HEK293 (cell line): ENCODE results near the gene MCU.

Experiments
- CTCF ChIA-PET: fragments of 350-600 bp; formaldehyde crosslinking; extraction: SDS; loops from one replicate; lab custom pipeline; 2021; ENCODE audit warnings: antibody characterized with exemption; lab: Yijun Ruan, JAX
- POLR2A ChIA-PET: fragments of 300-600 bp; formaldehyde crosslinking; extraction: SDS; loops from one replicate; lab custom pipeline; 2020; ENCODE audit warnings: antibody characterized with exemption, inconsistent platforms; lab: Yijun Ruan, JAX
- H3K27ac ChIP-seq: fragments of 200-500 bp; sonication (Bioruptor generic); 2 replicates; pipeline ENCODE4 v1.5.1; 2014; ENCODE audit warnings: low read depth, low read length, control low read depth, inconsistent platforms; ENCODE audit errors: extremely low read depth
- H3K36me3 ChIP-seq, 2 experiments: fragments of 200-500 bp in 1 of 2; sonication (Bioruptor generic) in 1 of 2; 1 replicate in 1 of 2; 2 replicates in 1 of 2; pipeline ENCODE4 v1.5.1; 2014 to 2017; ENCODE audit warnings: inconsistent platforms in 2 of 2, low read length in 2 of 2; ENCODE audit not compliant: control insufficient read depth in 2 of 2, insufficient read depth in 1 of 2
- H3K4me1 ChIP-seq: fragments of 200-500 bp; sonication (Bioruptor generic); 2 replicates; pipeline ENCODE4 v1.5.1; 2014; ENCODE audit warnings: mild to moderate bottlenecking, low read length, inconsistent platforms; ENCODE audit not compliant: control insufficient read depth, insufficient read depth
- H3K4me3 ChIP-seq: 2 replicates; pipeline ENCODE4 v1.5.1; 2011; ENCODE audit warnings: low read depth, mild to moderate bottlenecking, control low read depth, low read length, moderate library complexity
- H3K9me3 ChIP-seq: fragments of 200-500 bp; sonication (Bioruptor generic); 2 replicates; pipeline ENCODE4 v1.5.1; 2014; ENCODE audit warnings: low read depth, low read length, inconsistent platforms; ENCODE audit not compliant: control insufficient read depth, insufficient read depth
- BCL11A ChIP-seq: fragments of 450-650 bp; formaldehyde crosslinking; IDR thresholded peaks from 2 replicates; pipeline ENCODE4 v1.5.1; 2016; ENCODE audit warnings: low read depth, missing biosample characterization, missing genetic modification characterization
- SCRT2 ChIP-seq: fragments of 450-650 bp; formaldehyde crosslinking; IDR thresholded peaks from 2 replicates; pipeline ENCODE4 v1.5.1; 2016; ENCODE audit warnings: missing biosample characterization, missing genetic modification characterization
- ZBTB20 ChIP-seq: fragments of 450-650 bp; formaldehyde crosslinking; IDR thresholded peaks from 2 replicates; pipeline ENCODE4 v1.5.1; 2016; ENCODE audit warnings: missing biosample characterization, missing genetic modification characterization
- ZNF138 ChIP-seq: fragments of 450-650 bp; formaldehyde crosslinking; IDR thresholded peaks from 2 replicates; pipeline ENCODE4 v1.5.1; 2016; ENCODE audit warnings: missing biosample characterization, missing genetic modification characterization, borderline replicate concordance
- ZNF155 ChIP-seq: fragments of 450-650 bp; formaldehyde crosslinking; IDR thresholded peaks from 2 replicates; pipeline ENCODE4 v1.5.1; 2016; ENCODE audit warnings: missing biosample characterization, missing genetic modification characterization
- ZNF391 ChIP-seq: fragments of 450-650 bp; formaldehyde crosslinking; IDR thresholded peaks from 2 replicates; pipeline ENCODE4 v1.5.1; 2016; ENCODE audit warnings: low read depth, missing biosample characterization, missing genetic modification characterization, borderline replicate concordance
- ZNF416 ChIP-seq: fragments of 450-650 bp; formaldehyde crosslinking; IDR thresholded peaks from 2 replicates; pipeline ENCODE4 v1.5.1; 2016; ENCODE audit warnings: missing biosample characterization, missing genetic modification characterization
- ZNF558 ChIP-seq: fragments of 450-650 bp; formaldehyde crosslinking; IDR thresholded peaks from 2 replicates; pipeline ENCODE4 v1.5.1; 2016; ENCODE audit warnings: missing biosample characterization, missing genetic modification characterization
- ZNF670 ChIP-seq: fragments of 450-650 bp; formaldehyde crosslinking; IDR thresholded peaks from 2 replicates; pipeline ENCODE4 v1.5.1; 2016; ENCODE audit warnings: missing biosample characterization, missing genetic modification characterization, low read depth
- ZNF707 ChIP-seq: fragments of 450-650 bp; formaldehyde crosslinking; IDR thresholded peaks from 2 replicates; pipeline ENCODE4 v1.5.1; 2016; ENCODE audit warnings: missing biosample characterization, missing genetic modification characterization
- ZNF830 ChIP-seq: fragments of 450-650 bp; IDR thresholded peaks from 2 replicates; pipeline ENCODE4 v1.5.0; 2018; ENCODE audit warnings: missing biosample characterization, missing genetic modification characterization, low read depth, mild to moderate bottlenecking, moderate library complexity
- TF ChIP-seq, protein P1 (sequence below): fragments of 450-650 bp; formaldehyde crosslinking; optimal IDR thresholded peaks from 2 replicates; pipeline ENCODE3; 2016; ENCODE audit warnings: missing biosample characterization, mild to moderate bottlenecking, missing genetic modification characterization
- TF ChIP-seq, protein P2 (sequence below): fragments of 450-650 bp; formaldehyde crosslinking; IDR thresholded peaks from 2 replicates; pipeline ENCODE4 v1.5.1; 2017; ENCODE audit warnings: missing biosample characterization, missing genetic modification characterization
- TF ChIP-seq, protein P3 (sequence below): fragments of 450-650 bp; formaldehyde crosslinking; IDR thresholded peaks from 2 replicates; pipeline ENCODE4 v1.5.1; 2016; ENCODE audit warnings: missing biosample characterization, missing genetic modification characterization
- TF ChIP-seq, protein P4 (sequence below): sonication (generic); formaldehyde crosslinking; IDR thresholded peaks from 2 replicates; pipeline ENCODE4 v1.8.1; 2022; ENCODE audit warnings: mild to moderate bottlenecking, moderate library complexity, missing genetic modification reagents

Gene MCU

DNA sequence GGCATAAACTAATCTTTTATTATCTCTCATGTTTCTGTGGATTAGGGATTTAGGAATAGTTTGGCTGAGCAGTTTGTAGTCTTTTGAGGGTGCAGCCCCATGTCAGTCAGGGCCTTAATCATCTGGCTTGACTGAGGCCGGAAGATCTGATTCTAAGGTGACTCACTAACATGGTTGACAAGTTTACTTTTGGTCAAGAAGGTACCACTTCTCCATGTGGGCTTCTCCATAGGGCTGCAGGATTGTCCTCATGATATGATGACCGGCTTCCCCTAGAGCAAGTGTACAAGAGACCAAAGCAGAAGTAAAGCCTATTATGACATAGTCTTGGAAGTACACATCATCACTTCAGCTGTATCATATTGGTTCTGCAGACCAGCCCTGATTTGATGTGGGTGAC lies 155.7 kb downstream of the MCU start:
- H3K4me1 ChIP-seq = no peaks in the 10 kb centered on the region
- no peak overlapping the region for H3K4me3 ChIP-seq
- no peak overlapping the region for H3K27ac ChIP-seq
- no peak for TF ChIP-seq ZNF391
- TF ChIP-seq, all 188 proteins: peak for 0
- POLR2A ChIA-PET = no interaction called here
- no peaks in the 10 kb centered on the region for H3K36me3 ChIP-seq
- CTCF ChIA-PET = no interaction called here
- no peaks in the 10 kb centered on the region for H3K9me3 ChIP-seq

DNA sequence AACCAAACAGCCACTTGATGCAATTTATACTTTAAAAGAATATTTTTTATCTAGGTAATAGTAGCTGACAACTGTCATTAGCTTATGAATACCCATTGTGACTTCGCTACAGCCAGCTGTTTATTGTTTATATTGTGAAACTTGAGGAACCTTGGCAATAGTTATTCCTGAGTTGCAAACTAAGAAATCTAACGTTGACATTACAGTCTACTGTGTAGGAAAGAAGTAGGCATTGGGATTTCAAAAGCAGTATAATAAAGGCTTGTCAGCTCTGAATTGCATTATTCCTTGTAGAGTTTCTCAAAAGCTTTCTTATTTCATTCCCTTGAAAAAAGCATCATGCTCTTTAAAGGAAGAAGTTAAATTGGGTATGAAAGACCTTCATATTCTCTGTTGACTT lies 158.9 kb downstream of the MCU start:
- Histone ChIP-seq H3K4me3 (no peak overlapping the region), H3K9me3 (no peaks in the 10 kb centered on the region), H3K4me1 (no peaks in the 10 kb centered on the region), H3K36me3 (no peaks in the 10 kb centered on the region), H3K27ac (no peak overlapping the region)
- TF ChIP-seq ZNF138 (tag by site-specific recombination) (no peak), BCL11A (tag by site-specific recombination) (no peak), ZNF155 (tag by site-specific recombination) (no peak), ZNF830 (no peak), ZNF558 (no peak), ZNF707 (no peak), ZNF670 (tag by site-specific recombination) (no peak), ZBTB20 (tag by site-specific recombination) (no peak)
- TF ChIP-seq, protein P1, sequence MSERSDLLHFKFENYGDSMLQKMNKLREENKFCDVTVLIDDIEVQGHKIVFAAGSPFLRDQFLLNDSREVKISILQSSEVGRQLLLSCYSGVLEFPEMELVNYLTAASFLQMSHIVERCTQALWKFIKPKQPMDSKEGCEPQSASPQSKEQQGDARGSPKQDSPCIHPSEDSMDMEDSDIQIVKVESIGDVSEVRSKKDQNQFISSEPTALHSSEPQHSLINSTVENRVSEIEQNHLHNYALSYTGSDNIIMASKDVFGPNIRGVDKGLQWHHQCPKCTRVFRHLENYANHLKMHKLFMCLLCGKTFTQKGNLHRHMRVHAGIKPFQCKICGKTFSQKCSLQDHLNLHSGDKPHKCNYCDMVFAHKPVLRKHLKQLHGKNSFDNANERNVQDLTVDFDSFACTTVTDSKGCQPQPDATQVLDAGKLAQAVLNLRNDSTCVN = no peak
- TF ChIP-seq, protein P2, sequence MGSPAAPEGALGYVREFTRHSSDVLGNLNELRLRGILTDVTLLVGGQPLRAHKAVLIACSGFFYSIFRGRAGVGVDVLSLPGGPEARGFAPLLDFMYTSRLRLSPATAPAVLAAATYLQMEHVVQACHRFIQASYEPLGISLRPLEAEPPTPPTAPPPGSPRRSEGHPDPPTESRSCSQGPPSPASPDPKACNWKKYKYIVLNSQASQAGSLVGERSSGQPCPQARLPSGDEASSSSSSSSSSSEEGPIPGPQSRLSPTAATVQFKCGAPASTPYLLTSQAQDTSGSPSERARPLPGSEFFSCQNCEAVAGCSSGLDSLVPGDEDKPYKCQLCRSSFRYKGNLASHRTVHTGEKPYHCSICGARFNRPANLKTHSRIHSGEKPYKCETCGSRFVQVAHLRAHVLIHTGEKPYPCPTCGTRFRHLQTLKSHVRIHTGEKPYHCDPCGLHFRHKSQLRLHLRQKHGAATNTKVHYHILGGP (tag by site-specific recombination) = no peak
- TF ChIP-seq, protein P3, sequence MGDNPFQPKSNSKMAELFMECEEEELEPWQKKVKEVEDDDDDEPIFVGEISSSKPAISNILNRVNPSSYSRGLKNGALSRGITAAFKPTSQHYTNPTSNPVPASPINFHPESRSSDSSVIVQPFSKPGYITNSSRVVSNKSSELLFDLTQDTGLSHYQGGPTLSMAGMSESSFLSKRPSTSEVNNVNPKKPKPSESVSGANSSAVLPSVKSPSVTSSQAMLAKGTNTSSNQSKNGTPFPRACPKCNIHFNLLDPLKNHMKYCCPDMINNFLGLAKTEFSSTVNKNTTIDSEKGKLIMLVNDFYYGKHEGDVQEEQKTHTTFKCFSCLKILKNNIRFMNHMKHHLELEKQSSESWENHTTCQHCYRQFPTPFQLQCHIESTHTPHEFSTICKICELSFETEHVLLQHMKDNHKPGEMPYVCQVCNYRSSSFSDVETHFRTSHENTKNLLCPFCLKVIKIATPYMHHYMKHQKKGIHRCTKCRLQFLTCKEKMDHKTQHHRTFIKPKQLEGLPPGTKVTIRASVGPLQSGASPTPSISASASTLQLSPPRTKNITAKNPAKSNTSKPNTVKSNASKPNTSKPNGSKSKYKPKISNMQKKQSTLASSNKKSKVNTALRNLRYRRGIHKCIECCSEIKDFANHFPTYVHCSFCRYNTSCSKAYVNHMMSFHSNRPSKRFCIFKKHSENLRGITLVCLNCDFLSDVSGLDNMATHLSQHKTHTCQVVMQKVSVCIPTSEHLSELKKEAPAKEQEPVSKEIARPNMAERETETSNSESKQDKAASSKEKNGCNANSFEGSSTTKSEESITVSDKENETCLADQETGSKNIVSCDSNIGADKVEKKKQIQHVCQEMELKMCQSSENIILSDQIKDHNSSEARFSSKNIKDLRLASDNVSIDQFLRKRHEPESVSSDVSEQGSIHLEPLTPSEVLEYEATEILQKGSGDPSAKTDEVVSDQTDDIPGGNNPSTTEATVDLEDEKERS (tag by site-specific recombination) = no peak
- TF ChIP-seq, protein P4, sequence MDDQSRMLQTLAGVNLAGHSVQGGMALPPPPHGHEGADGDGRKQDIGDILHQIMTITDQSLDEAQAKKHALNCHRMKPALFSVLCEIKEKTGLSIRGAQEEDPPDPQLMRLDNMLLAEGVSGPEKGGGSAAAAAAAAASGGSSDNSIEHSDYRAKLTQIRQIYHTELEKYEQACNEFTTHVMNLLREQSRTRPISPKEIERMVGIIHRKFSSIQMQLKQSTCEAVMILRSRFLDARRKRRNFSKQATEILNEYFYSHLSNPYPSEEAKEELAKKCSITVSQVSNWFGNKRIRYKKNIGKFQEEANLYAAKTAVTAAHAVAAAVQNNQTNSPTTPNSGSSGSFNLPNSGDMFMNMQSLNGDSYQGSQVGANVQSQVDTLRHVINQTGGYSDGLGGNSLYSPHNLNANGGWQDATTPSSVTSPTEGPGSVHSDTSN (CRISPR knock-in tag) = no peak
- CTCF ChIA-PET = interaction anchor here (0.6 to 1.3 kb wide), 6 partner anchors 8 to 275 kb away, joined by 3 to 6 read pairs (median 4); no protein-coding TSS in a partner anchor
- POLR2A ChIA-PET = no interaction called here

DNA sequence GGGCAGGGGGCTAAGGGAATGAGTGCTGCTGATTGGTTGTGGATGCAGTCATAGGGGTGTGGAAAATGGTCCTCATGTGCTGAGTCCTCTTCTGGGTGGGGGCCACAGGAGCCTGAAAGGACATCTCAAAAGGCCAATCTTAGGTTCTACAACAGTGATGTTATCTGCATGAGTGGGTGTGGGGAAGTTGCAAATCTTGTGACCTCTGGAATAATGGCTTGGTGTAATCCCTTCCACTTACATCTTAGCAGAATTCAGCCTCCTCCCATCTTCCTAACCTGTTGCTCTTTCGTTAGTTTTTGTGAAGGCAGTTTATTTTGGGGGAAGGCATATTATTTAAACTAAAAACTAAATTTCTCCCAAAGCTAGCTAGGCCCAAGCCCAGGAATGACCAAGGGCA lies 159.6 kb downstream of the MCU start:
- CTCF ChIA-PET = interaction anchor here (1.1 kb wide), 1 partner anchor 37 kb away, joined by 3 read pairs; no protein-coding TSS in a partner anchor
- TF ChIP-seq ZNF416 (tag by site-specific recombination) = no peak
- TF ChIP-seq SCRT2 (tag by site-specific recombination) = peak; percentile 65; the same call in 1 of the 2 replicates
- POLR2A ChIA-PET = no interaction called here
- Histone ChIP-seq H3K4me3 (no peak overlapping the region), H3K27ac (no peak overlapping the region), H3K36me3 (no peaks in the 10 kb centered on the region), H3K9me3 (no peaks in the 10 kb centered on the region), H3K4me1 (no peaks in the 10 kb centered on the region)
